ENCODE results near the gene CIRBP. TPM values are rescaled to one million over a fixed set of nuclear protein-coding genes. Genes with fewer than 3 reads are reported as not detected.

Gene CIRBP
- total RNA-seq, 1 experiment from 2014 or later = 219 TPM

Other genes with a start within 250 kb of the CIRBP start
- gene TMEM259, start 248.2 kb upstream of the CIRBP start, total RNA-seq (2014; rRNA removed; shearing (Covaris generic)) = 127 and 130 TPM in 2 replicates
- not detected in 2 replicates for gene RNU6-2, start 247.8 kb upstream of the CIRBP start, total RNA-seq (2014; rRNA removed; shearing (Covaris generic))
- 122 and 196 TPM in 2 replicates for gene CNN2, start 242.7 kb upstream of the CIRBP start, total RNA-seq (2014; rRNA removed; shearing (Covaris generic))
- 2.0 and 3.0 TPM in 2 replicates for gene ABCA7, start 229.2 kb upstream of the CIRBP start, total RNA-seq (2014; rRNA removed; shearing (Covaris generic))
- 1.4 TPM in 2 replicates for gene ARHGAP45, start 202.2 kb upstream of the CIRBP start, total RNA-seq (2014; rRNA removed; shearing (Covaris generic))
- 231 and 271 TPM in 2 replicates for gene POLR2E, start 174.0 kb upstream of the CIRBP start, total RNA-seq (2014; rRNA removed; shearing (Covaris generic))
- gene GPX4, start 165.3 kb upstream of the CIRBP start, total RNA-seq (2014; rRNA removed; shearing (Covaris generic)) = 221 and 243 TPM in 2 replicates
- 28.2 and 31.7 TPM in 2 replicates for gene SBNO2, start 95.1 kb upstream of the CIRBP start, total RNA-seq (2014; rRNA removed; shearing (Covaris generic))
- 77.2 and 77.7 TPM in 2 replicates for gene STK11, start 63.6 kb upstream of the CIRBP start, total RNA-seq (2014; rRNA removed; shearing (Covaris generic))
- gene CBARP, start 31.3 kb upstream of the CIRBP start, total RNA-seq (2014; rRNA removed; shearing (Covaris generic)) = 3.1 and 3.2 TPM in 2 replicates
- 55.4 and 127 TPM in 2 replicates for gene ATP5F1D, start 27.6 kb upstream of the CIRBP start, total RNA-seq (2014; rRNA removed; shearing (Covaris generic))
- gene MIDN, start 20.7 kb upstream of the CIRBP start, total RNA-seq (2014; rRNA removed; shearing (Covaris generic)) = 10.1 and 11.2 TPM in 2 replicates
- gene FAM174C, start 6.2 kb downstream of the CIRBP start, total RNA-seq (2014; rRNA removed; shearing (Covaris generic)) = 53.1 and 58.1 TPM in 2 replicates
- gene EFNA2, start 16.5 kb downstream of the CIRBP start, total RNA-seq (2014; rRNA removed; shearing (Covaris generic)) = 0.45 TPM in 1 of 2 replicates, not detected in the other
- 101 and 141 TPM in 2 replicates for gene NDUFS7, start 114.6 kb downstream of the CIRBP start, total RNA-seq (2014; rRNA removed; shearing (Covaris generic))
- gene GAMT, start 132.2 kb downstream of the CIRBP start, total RNA-seq (2014; rRNA removed; shearing (Covaris generic)) = 53.9 and 58.5 TPM in 2 replicates
- gene DAZAP1, start 138.3 kb downstream of the CIRBP start, total RNA-seq (2014; rRNA removed; shearing (Covaris generic)) = 158 and 183 TPM in 2 replicates
- 1,915 and 2,084 TPM in 2 replicates for gene RPS15, start 169.1 kb downstream of the CIRBP start, total RNA-seq (2014; rRNA removed; shearing (Covaris generic))
- gene APC2, start 180.8 kb downstream of the CIRBP start, total RNA-seq (2014; rRNA removed; shearing (Covaris generic)) = 0.53 and 0.63 TPM in 2 replicates
- gene C19orf25, start 209.9 kb downstream of the CIRBP start, total RNA-seq (2014; rRNA removed; shearing (Covaris generic)) = 72.5 and 73.2 TPM in 2 replicates
- gene PCSK4, start 221.0 kb downstream of the CIRBP start, total RNA-seq (2014; rRNA removed; shearing (Covaris generic)) = 0.10 and 1.0 TPM in 2 replicates
- 0.77 and 0.98 TPM in 2 replicates for gene REEP6, start 221.8 kb downstream of the CIRBP start, total RNA-seq (2014; rRNA removed; shearing (Covaris generic))
- gene ADAMTSL5, start 243.7 kb downstream of the CIRBP start, total RNA-seq (2014; rRNA removed; shearing (Covaris generic)) = 4.0 and 5.5 TPM in 2 replicates

Data from HT1080 (cell line).